ENCODE data around the gene IL13RA1. TPM values are rescaled to one million over a fixed set of nuclear protein-coding genes. Genes with fewer than 3 reads are reported as not detected.

The IL13RA1 gene
- total and polyA plus RNA-seq, 12 donors, result 8.6 to 38.4 (median 13.1) TPM

GRCh38 chrX:118688935-118689334 lies 38.5 kb upstream of the IL13RA1 start:
- ATAC-seq, result no peak

GRCh38 chrX:118693843-118694242 lies 33.6 kb upstream of the IL13RA1 start:
- TF ChIP-seq CTCF (IDR thresholded peaks at IDR 0.05), result no peak
- H3K27ac ChIP-seq, result no peak overlapping the region
- whole genome bisulfite sequencing, 2 donors, result 42 to 64% methylated on average over 2 of the region's 2 CpGs
- intact Hi-C loops (cut with DNase I), result no loop called here
- no peak for DNase-seq
- H3K9me3 ChIP-seq, result no peaks in the 10 kb centered on the region
- no peak overlapping the region for H3K4me3 ChIP-seq
- peaks cover 0 to 5% (median 0%) of the 10 kb centered on the region in 9 donors for H3K4me1 ChIP-seq
- no peaks in the 10 kb centered on the region for H3K36me3 ChIP-seq
- no peak for ATAC-seq
- no peaks in the 10 kb centered on the region for H3K27me3 ChIP-seq

More at GRCh38 chrX:118688935-118689334, 38.5 kb upstream of the IL13RA1 start:
- TF ChIP-seq CTCF (IDR thresholded peaks at IDR 0.05), result no peak
- Histone ChIP-seq H3K9me3 (no peaks in the 10 kb centered on the region), H3K27me3 (no peaks in the 10 kb centered on the region), H3K36me3 (peaks cover 0 to 14% (median 0%) of the 10 kb centered on the region in 9 donors), H3K4me1 (peaks cover 0 to 1% (median 0%) of the 10 kb centered on the region in 9 donors), H3K27ac (no peak overlapping the region), H3K4me3 (no peak overlapping the region)
- DNase-seq, result no peak
- 95 to 98% methylated on average over 3 of the region's 3 CpGs for WGBS, 2 donors
- intact Hi-C loops (cut with DNase I), result no loop called here

- no peak overlapping the region for H3K27ac ChIP-seq
- TF ChIP-seq CTCF (IDR thresholded peaks at IDR 0.05), result no peak
- H3K36me3 ChIP-seq, result no peaks in the 10 kb centered on the region
- H3K4me3 ChIP-seq, result no peak overlapping the region
- H3K27me3 ChIP-seq, result no peaks in the 10 kb centered on the region
- DNase-seq (no peak), ATAC-seq (no peak)
- H3K4me1 ChIP-seq, result peaks cover 0 to 5% (median 0%) of the 10 kb centered on the region in 9 donors
- H3K9me3 ChIP-seq, result no peaks in the 10 kb centered on the region
- WGBS, 2 donors, result 49 to 56% methylated on average over 6 of the region's 6 CpGs
- intact Hi-C loops (cut with DNase I), result no loop called here
Measured at GRCh38 chrX:118694638-118695037, 32.8 kb upstream of the IL13RA1 start.

- no peak for TF ChIP-seq CTCF (IDR thresholded peaks at IDR 0.05)
- H3K27ac ChIP-seq, result no peak overlapping the region
- WGBS, 2 donors, result 75 to 84% methylated on average over 5 of the region's 5 CpGs
- no peak overlapping the region for H3K4me3 ChIP-seq
- no peaks in the 10 kb centered on the region for H3K27me3 ChIP-seq
- H3K36me3 ChIP-seq, result no peaks in the 10 kb centered on the region
- H3K4me1 ChIP-seq, result peaks cover 0 to 5% (median 0%) of the 10 kb centered on the region in 9 donors
- DNase-seq (no peak), ATAC-seq (peak in 1 of 8 donors; percentile 64)
- no peaks in the 10 kb centered on the region for H3K9me3 ChIP-seq
- intact Hi-C loops (cut with DNase I), result no loop called here
Measured at GRCh38 chrX:118698516-118699170, 28.8 kb upstream of the IL13RA1 start.
